ENCODE measurements around the gene CEP152.

Gene CEP152

GRCh38 chr15:48723969-48724368, 86.9 kb downstream of the CEP152 start:
- no peak for TF ChIP-seq CTCF (IDR thresholded peaks at IDR 0.05; ENCODE audit: low read length, missing control alignments)
- H3K4me3 ChIP-seq (replicated peaks; ENCODE audit: low read depth, low read length): no peak overlapping the region
- DNase-seq (ENCODE audit: low read depth): no peak

GRCh38 chr15:48722764-48723661, 87.9 kb downstream of the CEP152 start:
- TF ChIP-seq CTCF (IDR thresholded peaks at IDR 0.05; ENCODE audit: low read length, missing control alignments): no peak
- H3K4me3 ChIP-seq (replicated peaks; ENCODE audit: low read depth, low read length): no peak overlapping the region
- peak; percentile 77 for DNase-seq (ENCODE audit: low read depth)

- no peak overlapping the region for H3K4me3 ChIP-seq (replicated peaks; ENCODE audit: low read depth, low read length)
Observed at GRCh38 chr15:48721061-48721810, 89.6 kb downstream of the CEP152 start.

GRCh38 chr15:48720646-48721045, 90.2 kb downstream of the CEP152 start:
- peak; percentile 42 for DNase-seq (ENCODE audit: low read depth)
- no peak overlapping the region for H3K4me3 ChIP-seq (replicated peaks; ENCODE audit: low read depth, low read length)

More at GRCh38 chr15:48721061-48721810, 89.6 kb downstream of the CEP152 start:
- no peak for DNase-seq (ENCODE audit: low read depth)
- no peak for TF ChIP-seq CTCF (IDR thresholded peaks at IDR 0.05; ENCODE audit: low read length, missing control alignments)

GRCh38 chr15:48719668-48720067, 91.2 kb downstream of the CEP152 start:
- no peak for DNase-seq (ENCODE audit: low read depth)
- no peak overlapping the region for H3K4me3 ChIP-seq (replicated peaks; ENCODE audit: low read depth, low read length)
- no peak for TF ChIP-seq CTCF (IDR thresholded peaks at IDR 0.05; ENCODE audit: low read length, missing control alignments)

More at GRCh38 chr15:48720646-48721045, 90.2 kb downstream of the CEP152 start:
- no peak for TF ChIP-seq CTCF (IDR thresholded peaks at IDR 0.05; ENCODE audit: low read length, missing control alignments)

- DNase-seq (ENCODE audit: low read depth): peak; percentile 39
- H3K4me3 ChIP-seq (replicated peaks; ENCODE audit: low read depth, low read length): no peak overlapping the region
- TF ChIP-seq CTCF (IDR thresholded peaks at IDR 0.05; ENCODE audit: low read length, missing control alignments): no peak
Observed at GRCh38 chr15:48718646-48719045, 92.2 kb downstream of the CEP152 start.
